H1 (cell line): ENCODE data around the gene TDRKH. TPM values are rescaled to one million over a fixed set of nuclear protein-coding genes. Genes with fewer than 3 reads are reported as not detected.

Source experiments
- CTCF ChIA-PET: fragments of 300-600 bp; sonication (Branson Sonifier 250); formaldehyde crosslinking; loops from one replicate; lab custom pipeline; 2021; ENCODE audit not compliant: partially characterized antibody; lab: Charles Lee
- POLR2A ChIA-PET: fragments of 300-600 bp; sonication (Branson Sonifier 250); formaldehyde crosslinking; loops from one replicate; lab custom pipeline; 2021; ENCODE audit warnings: inconsistent platforms; ENCODE audit not compliant: partially characterized antibody; lab: Charles Lee
- DNase-seq, 2 experiments: peaks; one replicate each; pipeline versions ENCODE4 v3.0.0 to v3.0.0-alpha.2; 2010 to 2022; ENCODE audit warnings: low spot score in 2 of 2, low read depth in 1 of 2, mixed read lengths in 1 of 2
- FAIRE-seq: peaks from 2 replicates; lab custom pipeline; 2011; peaks lifted over from hg19 to GRCh38; lab: Jason Lieb, UNC
- H2AFZ ChIP-seq: 2 replicates; pipeline ENCODE4 v1.8.1; 2012; ENCODE audit warnings: low read length, inconsistent platforms
- H2AK5ac ChIP-seq: 2 replicates; pipeline ENCODE4 v1.6.1; 2013; ENCODE audit warnings: low read depth, low read length
- H2BK120ac ChIP-seq: replicated peaks from 2 replicates; pipeline ENCODE3; 2013; ENCODE audit warnings: low read depth, low read length, inconsistent platforms
- H2BK12ac ChIP-seq: 2 replicates; pipeline ENCODE4 v1.6.1; 2013; ENCODE audit warnings: low read depth, low read length
- H2BK15ac ChIP-seq: 2 replicates; pipeline ENCODE4 v1.6.1; 2013; ENCODE audit warnings: low read length
- H2BK20ac ChIP-seq: 2 replicates; pipeline ENCODE4 v1.6.1; 2013; ENCODE audit warnings: low read length
- H2BK5ac ChIP-seq: 2 replicates; pipeline ENCODE4 v1.6.1; 2013; ENCODE audit warnings: low read depth, low read length
- H3K14ac ChIP-seq: 2 replicates; pipeline ENCODE4 v1.6.1; 2013; ENCODE audit warnings: inconsistent platforms; ENCODE audit not compliant: insufficient read length
- H3K18ac ChIP-seq: 2 replicates; pipeline ENCODE4 v1.6.1; 2013; ENCODE audit warnings: low read length; ENCODE audit errors: extremely low read depth
- H3K23ac ChIP-seq: 2 replicates; pipeline ENCODE4 v1.6.1; 2013; ENCODE audit warnings: inconsistent platforms; ENCODE audit not compliant: insufficient read length
- H3K23me2 ChIP-seq: 2 replicates; pipeline ENCODE4 v1.6.1; 2013; ENCODE audit warnings: low read depth, low read length
- H3K27ac ChIP-seq: 2 replicates; pipeline ENCODE4 v1.6.1; 2011; ENCODE audit warnings: low read depth, low read length, inconsistent platforms
- H3K27me3 ChIP-seq, 4 experiments: replicated peaks in 1 of 4; 1 replicate in 1 of 4; 2 replicates in 3 of 4; pipeline versions ENCODE4 v1.6.1 to v1.8.1; 2011 to 2013; ENCODE audit warnings: low read length in 3 of 4, mild to moderate bottlenecking in 3 of 4, inconsistent platforms in 2 of 4, mixed read lengths in 2 of 4, moderate library complexity in 1 of 4; ENCODE audit not compliant: control insufficient read depth in 3 of 4, insufficient read depth in 3 of 4; ENCODE audit errors: extremely low read depth in 1 of 4
- H3K36me3 ChIP-seq, 4 experiments: 2 replicates each; pipeline versions ENCODE4 v1.6.1 to v1.8.1; 2011 to 2013; ENCODE audit warnings: mild to moderate bottlenecking in 4 of 4, low read length in 3 of 4, moderate library complexity in 2 of 4, control low read depth in 1 of 4, inconsistent platforms in 1 of 4; ENCODE audit not compliant: insufficient read depth in 4 of 4, control insufficient read depth in 2 of 4
- H3K4ac ChIP-seq: replicated peaks from 2 replicates; pipeline ENCODE3; 2013; ENCODE audit warnings: low read length, low read depth, mixed read lengths, inconsistent platforms; ENCODE audit not compliant: insufficient read length
- H3K4me1 ChIP-seq, 4 experiments: replicated peaks in 1 of 4; 1 replicate in 1 of 4; 2 replicates in 3 of 4; pipeline versions ENCODE4 v1.6.1 to v1.8.1; 2011 to 2013; ENCODE audit warnings: low read length in 3 of 4, inconsistent platforms in 2 of 4, mixed read lengths in 1 of 4; ENCODE audit not compliant: insufficient read depth in 4 of 4, control insufficient read depth in 3 of 4
- H3K4me2 ChIP-seq, 2 experiments: 2 replicates each; pipeline versions ENCODE4 v1.6.1 to v1.8.1; 2011 to 2013; ENCODE audit warnings: low read depth in 2 of 2, low read length in 2 of 2, control low read depth in 1 of 2, inconsistent platforms in 1 of 2, mild to moderate bottlenecking in 1 of 2; ENCODE audit not compliant: insufficient read depth in 1 of 2
- H3K4me3 ChIP-seq, 4 experiments: fragments of 200-600, 300-600 bp in 1 of 4; sonication (generic), shearing (Covaris generic), sonication (Bioruptor Twin) in 1 of 4; 2 replicates each; pipeline versions ENCODE4 v1.5.1 to v1.8.1; 2011 to 2016; ENCODE audit warnings: low read length in 4 of 4, low read depth in 3 of 4, control low read depth in 2 of 4, inconsistent platforms in 2 of 4, mild to moderate bottlenecking in 2 of 4, mixed read lengths in 1 of 4, moderate library complexity in 1 of 4; ENCODE audit not compliant: insufficient read depth in 2 of 4; ENCODE audit errors: extremely low read depth in 1 of 4
- H3K56ac ChIP-seq: replicated peaks from 2 replicates; pipeline ENCODE3; 2013; ENCODE audit warnings: low read depth, mild to moderate bottlenecking, mixed read lengths, low read length, inconsistent platforms; ENCODE audit not compliant: insufficient read length
- H3K79me1 ChIP-seq: 2 replicates; pipeline ENCODE4 v1.6.1; 2013; ENCODE audit warnings: low read depth, low read length, control low read depth
- H3K79me2 ChIP-seq, 2 experiments: 2 replicates each; pipeline versions ENCODE4 v1.6.1 to v1.8.1; 2012 to 2013; ENCODE audit warnings: low read length in 2 of 2, mild to moderate bottlenecking in 2 of 2, inconsistent platforms in 1 of 2; ENCODE audit not compliant: insufficient read depth in 2 of 2, control insufficient read depth in 1 of 2
- H3K9ac ChIP-seq, 4 experiments: replicated peaks in 1 of 4; 1 replicate in 1 of 4; 2 replicates in 3 of 4; pipeline versions ENCODE4 v1.6.1 to v1.8.1; 2011 to 2013; ENCODE audit warnings: low read depth in 3 of 4, low read length in 3 of 4, control low read depth in 2 of 4, mild to moderate bottlenecking in 2 of 4, moderate library complexity in 2 of 4, inconsistent platforms in 1 of 4; ENCODE audit errors: extremely low read depth in 1 of 4
- H3K9me3 ChIP-seq, 2 experiments: 2 replicates each; pipeline versions ENCODE4 v1.6.1 to v1.8.1; 2012 to 2013; ENCODE audit warnings: mild to moderate bottlenecking in 2 of 2, moderate library complexity in 2 of 2, control low read depth in 1 of 2, inconsistent platforms in 1 of 2, low read depth in 1 of 2, low read length in 1 of 2, mixed read lengths in 1 of 2; ENCODE audit not compliant: insufficient read depth in 2 of 2
- H4K20me1 ChIP-seq, 2 experiments: replicated peaks in 1 of 2; 2 replicates each; pipeline versions ENCODE3 to v1.8.1; 2011 to 2013; ENCODE audit warnings: inconsistent platforms in 2 of 2, low read length in 2 of 2, mild to moderate bottlenecking in 1 of 2; ENCODE audit not compliant: insufficient read depth in 2 of 2, control insufficient read depth in 1 of 2
- H4K5ac ChIP-seq: 2 replicates; pipeline ENCODE4 v1.6.1; 2013; ENCODE audit warnings: low read length, low read depth, mixed read lengths, inconsistent platforms; ENCODE audit not compliant: insufficient read length
- H4K8ac ChIP-seq: 2 replicates; pipeline ENCODE4 v1.8.0; 2013; ENCODE audit warnings: mild to moderate bottlenecking, moderate library complexity, low read length, inconsistent platforms; ENCODE audit not compliant: insufficient read depth; ENCODE audit errors: extremely low read depth
- H4K91ac ChIP-seq: replicated peaks from 2 replicates; pipeline ENCODE3; 2013; ENCODE audit warnings: low read length, mixed read lengths, inconsistent platforms; ENCODE audit not compliant: insufficient read length
- ASH2L ChIP-seq: fragments of 200-600, 300-600 bp; sonication (generic); IDR thresholded peaks from one replicate; pipeline ENCODE4 v1.7.1; 2017; ENCODE audit warnings: low read length
- ATF2 ChIP-seq: IDR thresholded peaks from 2 replicates; pipeline ENCODE4 v1.6.1; 2012; ENCODE audit warnings: low read length, inconsistent platforms
- CBX5 ChIP-seq: fragments of 300-800, 300-1000 bp; sonication (generic); IDR thresholded peaks from 2 replicates; pipeline ENCODE4 v1.7.1; 2016; ENCODE audit warnings: antibody characterized with exemption, low read length, low read depth
- EP300 ChIP-seq, 2 experiments: IDR thresholded peaks; 1 replicate in 1 of 2; 2 replicates in 1 of 2; pipeline ENCODE4 v1.6.1; 2011 to 2012; ENCODE audit warnings: low read depth in 2 of 2, low read length in 2 of 2, mild to moderate bottlenecking in 2 of 2, borderline replicate concordance in 1 of 2, inconsistent platforms in 1 of 2, moderate library complexity in 1 of 2
- HDAC6 ChIP-seq: IDR thresholded peaks from one replicate; pipeline ENCODE4 v1.7.1; 2012; ENCODE audit warnings: low read depth, mild to moderate bottlenecking, inconsistent platforms, low read length, moderate library complexity
- JUN ChIP-seq: IDR thresholded peaks from 2 replicates; pipeline ENCODE4 v1.6.1; 2011; ENCODE audit warnings: low read depth, mild to moderate bottlenecking, improper control_type of control experiment, low read length
- KDM1A ChIP-seq: fragments of 200-600, 300-600 bp; sonication (generic); IDR thresholded peaks from 2 replicates; pipeline ENCODE4 v1.7.1; 2016; ENCODE audit warnings: mild to moderate bottlenecking, low read length, borderline replicate concordance
- KDM4A ChIP-seq: IDR thresholded peaks from one replicate; pipeline ENCODE4 v1.7.1; 2012; ENCODE audit warnings: low read depth, mild to moderate bottlenecking, moderate library complexity, low read length, inconsistent platforms; ENCODE audit not compliant: severe bottlenecking
- RXRA ChIP-seq: IDR thresholded peaks from 2 replicates; pipeline ENCODE4 v1.6.1; 2011; ENCODE audit warnings: low read depth, mild to moderate bottlenecking, low read length, moderate library complexity; ENCODE audit not compliant: insufficient read depth
- SP4 ChIP-seq: IDR thresholded peaks from 2 replicates; pipeline ENCODE4 v1.6.1; 2012; ENCODE audit warnings: low read length, inconsistent platforms
- SRF ChIP-seq: IDR thresholded peaks from 2 replicates; pipeline ENCODE4 v1.6.1; 2011; ENCODE audit warnings: mild to moderate bottlenecking, low read depth, low read length, moderate library complexity
- SUZ12 ChIP-seq: fragments of 200-600 bp; sonication (generic); IDR thresholded peaks from 2 replicates; pipeline ENCODE4 v1.6.1; 2012; ENCODE audit warnings: mild to moderate bottlenecking, inconsistent platforms, low read length, moderate library complexity, mixed read lengths
- TEAD4 ChIP-seq: IDR thresholded peaks from 2 replicates; pipeline ENCODE4 v1.6.1; 2012; ENCODE audit warnings: low read depth, low read length, inconsistent platforms, mixed read lengths
- polyA plus RNA-seq, 7 experiments: library from polyadenylated mRNA; depleted of rRNA in 3 of 7; stranded (reverse) in 5 of 7; unstranded in 2 of 7; fragments of >200 nt in 5 of 7; fragments of 200-250 nt in 2 of 7; gene quantifications; 1 replicate in 5 of 7; 2 replicates in 1 of 7; 4 replicates in 1 of 7; pipeline versions ENCODE4 v1.2.1 to v1.2.3, GENCODE V29; 2011 to 2013; ENCODE audit warnings: missing spikeins in 2 of 7, mixed read lengths in 2 of 7
- total RNA-seq: library from RNA; stranded (reverse); fragmentation: NEBNext Ultra II Directional; extraction: Animal tissue kit (Norgen Biotek cat#: 25700); gene quantifications from 2 replicates; pipeline ENCODE4 v1.2.1, GENCODE V29; 2021

Gene TDRKH
- total and polyA plus RNA-seq, 2 of the 8 experiments (the other 6 are each of a cell fraction or from before 2014, with no cell fraction given): 9.9 to 26.1 TPM

GRCh38 chr1:151737479-151737878 lies 52.8 kb downstream of the TDRKH start:
- Histone ChIP-seq H3K4me3 (no peak overlapping the region), H4K8ac (no peak overlapping the region), H3K56ac (no peak overlapping the region)
- TF ChIP-seq KDM4A (no peak), JUN (no peak), ASH2L (no peak), EP300 (IDR thresholded peaks at IDR 0.05; ENCODE audit: borderline replicate concordance in 1 of 2, low read depth in 2 of 2, low read length in 2 of 2) (no peak), ATF2 (no peak), TEAD4 (no peak), CBX5 (no peak), KDM1A (no peak), RXRA (no peak), SP4 (no peak), SRF (no peak), SUZ12 (no peak), HDAC6 (no peak)

More at GRCh38 chr1:151737479-151737878, 52.8 kb downstream of the TDRKH start:
- no peak overlapping the region for H3K4ac ChIP-seq
- H4K20me1 ChIP-seq: no peaks in the 10 kb centered on the region
- no peak overlapping the region for H3K18ac ChIP-seq
- H3K79me1 ChIP-seq: no peaks in the 10 kb centered on the region
- DNase-seq (no peak), FAIRE-seq (no peak)
- no peaks in the 10 kb centered on the region for H3K36me3 ChIP-seq
- H4K5ac ChIP-seq: no peak overlapping the region
- no peaks in the 10 kb centered on the region for H3K79me2 ChIP-seq
- H3K4me2 ChIP-seq: no peak overlapping the region
- no peak overlapping the region for H4K91ac ChIP-seq
- no peak overlapping the region for H2BK15ac ChIP-seq
- H2BK120ac ChIP-seq: no peak overlapping the region
- H3K23ac ChIP-seq: no peak overlapping the region
- CTCF ChIA-PET: interaction anchor here (0.8 to 2.6 kb wide), 5 partner anchors 21 to 143 kb away, joined by 3 to 7 read pairs (median 4); partner anchors contain the start of gene CELF3
- H2BK20ac ChIP-seq: no peak overlapping the region
- H2BK5ac ChIP-seq: no peak overlapping the region
- no peak overlapping the region for H2AK5ac ChIP-seq
- H3K27me3 ChIP-seq: no peaks in the 10 kb centered on the region; a peak in 1 of 7 replicates
- no peak overlapping the region for H2AFZ ChIP-seq
- peaks cover 0 to 5% (median 3%) of the 10 kb centered on the region in 4 experiments; a peak in 3 of 7 replicates for H3K4me1 ChIP-seq
- H3K23me2 ChIP-seq: no peaks in the 10 kb centered on the region
- H3K9ac ChIP-seq: no peak overlapping the region
- POLR2A ChIA-PET: no interaction called here
- no peak overlapping the region for H2BK12ac ChIP-seq
- H3K9me3 ChIP-seq: peaks cover 16 to 18% of the 10 kb centered on the region in 2 experiments
- H3K14ac ChIP-seq: no peak overlapping the region
- H3K27ac ChIP-seq: no peak overlapping the region
